Measurements from ENCODE around the gene ZNF516.

ZNF516 gene

GRCh38 chr18:76455003-76455676, 39.9 kb downstream of the ZNF516 start:
- TF ChIP-seq, protein P1, sequence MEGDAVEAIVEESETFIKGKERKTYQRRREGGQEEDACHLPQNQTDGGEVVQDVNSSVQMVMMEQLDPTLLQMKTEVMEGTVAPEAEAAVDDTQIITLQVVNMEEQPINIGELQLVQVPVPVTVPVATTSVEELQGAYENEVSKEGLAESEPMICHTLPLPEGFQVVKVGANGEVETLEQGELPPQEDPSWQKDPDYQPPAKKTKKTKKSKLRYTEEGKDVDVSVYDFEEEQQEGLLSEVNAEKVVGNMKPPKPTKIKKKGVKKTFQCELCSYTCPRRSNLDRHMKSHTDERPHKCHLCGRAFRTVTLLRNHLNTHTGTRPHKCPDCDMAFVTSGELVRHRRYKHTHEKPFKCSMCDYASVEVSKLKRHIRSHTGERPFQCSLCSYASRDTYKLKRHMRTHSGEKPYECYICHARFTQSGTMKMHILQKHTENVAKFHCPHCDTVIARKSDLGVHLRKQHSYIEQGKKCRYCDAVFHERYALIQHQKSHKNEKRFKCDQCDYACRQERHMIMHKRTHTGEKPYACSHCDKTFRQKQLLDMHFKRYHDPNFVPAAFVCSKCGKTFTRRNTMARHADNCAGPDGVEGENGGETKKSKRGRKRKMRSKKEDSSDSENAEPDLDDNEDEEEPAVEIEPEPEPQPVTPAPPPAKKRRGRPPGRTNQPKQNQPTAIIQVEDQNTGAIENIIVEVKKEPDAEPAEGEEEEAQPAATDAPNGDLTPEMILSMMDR (IDR thresholded peaks at IDR 0.05; ENCODE audit: insufficient read depth, missing control alignments): no peak
- FAIRE-seq (no peak), DNase-seq (ENCODE audit: insufficient read length, low spot score) (no peak)

- FAIRE-seq (no peak), DNase-seq (ENCODE audit: insufficient read length, low spot score) (no peak)
- TF ChIP-seq, protein P1 (IDR thresholded peaks at IDR 0.05; ENCODE audit: insufficient read depth, missing control alignments): no peak
Observed at GRCh38 chr18:76454418-76454817, 40.6 kb downstream of the ZNF516 start.

DNA sequence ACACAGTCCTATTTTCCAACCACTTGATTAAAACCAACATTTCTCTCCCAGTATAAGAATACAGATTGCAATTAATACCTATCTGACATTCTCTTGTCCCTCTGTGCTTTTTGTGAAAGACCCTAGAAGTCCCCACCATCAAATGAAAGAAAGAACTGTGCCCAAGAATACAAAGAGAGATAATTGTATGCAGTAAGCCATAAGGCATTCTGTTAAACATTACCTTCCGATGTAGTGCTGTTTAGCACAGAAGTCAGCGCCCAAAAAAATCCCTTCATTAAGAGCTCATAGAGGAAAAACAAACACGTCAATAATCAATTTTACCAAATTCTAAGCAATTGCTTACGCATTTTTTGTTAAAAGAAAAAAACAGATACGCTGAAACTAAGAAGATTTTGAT, 41.1 kb downstream of the ZNF516 start:
- DNase-seq (ENCODE audit: insufficient read length, low spot score): no peak
- FAIRE-seq: no peak
- TF ChIP-seq, protein P1 (IDR thresholded peaks at IDR 0.05; ENCODE audit: insufficient read depth, missing control alignments): no peak

GRCh38 chr18:76453057-76453561, 41.9 kb downstream of the ZNF516 start:
- TF ChIP-seq, protein P1 (IDR thresholded peaks at IDR 0.05; ENCODE audit: insufficient read depth, missing control alignments): no peak
- DNase-seq (ENCODE audit: insufficient read length, low spot score) (no peak), FAIRE-seq (no peak)

- FAIRE-seq (no peak), DNase-seq (ENCODE audit: insufficient read length, low spot score) (no peak)
- TF ChIP-seq, protein P1 (IDR thresholded peaks at IDR 0.05; ENCODE audit: insufficient read depth, missing control alignments): no peak
Observed at GRCh38 chr18:76452357-76452756, 42.7 kb downstream of the ZNF516 start.

DNA sequence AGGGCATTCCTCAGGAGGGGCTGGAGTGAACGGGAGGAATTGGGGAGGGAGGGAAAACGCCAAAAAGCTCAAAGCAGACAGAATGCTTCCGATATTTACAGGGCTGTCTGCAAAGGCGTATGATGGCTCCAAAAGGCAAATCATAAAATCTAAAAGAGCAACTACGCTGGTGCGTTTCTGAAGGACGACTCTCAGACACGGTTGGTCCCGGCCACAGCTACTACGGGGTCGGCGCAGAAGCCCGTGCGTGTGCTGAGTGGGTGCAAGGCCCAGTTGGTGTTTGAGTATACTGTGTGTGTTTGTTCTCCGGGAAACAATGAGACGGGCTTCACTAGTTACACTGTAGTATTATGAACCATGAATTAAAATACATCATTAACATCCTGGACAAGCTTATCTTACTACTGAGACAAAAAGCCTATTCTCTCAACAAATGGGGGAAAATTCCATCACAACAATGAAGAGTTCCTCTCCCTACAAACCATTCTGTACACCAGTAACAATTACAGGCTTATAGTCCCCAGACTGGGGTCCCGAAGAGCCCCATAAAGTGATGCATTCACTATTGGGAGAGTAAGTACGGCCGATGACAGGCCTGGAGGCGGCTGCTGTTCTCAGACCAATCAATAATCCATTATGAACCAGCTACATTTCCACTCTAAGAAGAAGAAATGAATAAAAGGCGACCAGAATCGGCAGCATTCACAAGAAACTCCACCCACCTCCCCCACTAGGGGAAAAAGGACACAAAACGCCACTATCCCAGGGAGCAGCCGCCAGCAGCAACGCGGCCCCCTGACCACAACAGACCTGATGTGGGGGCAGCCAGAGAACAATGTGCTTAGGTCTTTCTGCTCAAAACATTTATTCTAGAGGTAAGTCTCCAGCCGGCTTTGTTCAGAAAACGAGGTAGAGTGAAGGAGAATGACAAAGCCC, 43.4 kb downstream of the ZNF516 start:
- no peak for FAIRE-seq
- TF ChIP-seq, protein P1 (IDR thresholded peaks at IDR 0.05; ENCODE audit: insufficient read depth, missing control alignments): no peak
- no peak for DNase-seq (ENCODE audit: insufficient read length, low spot score)

Measured in D721Med (cell line).